ENCODE results near the gene TRIM63. TPM values are rescaled to one million over a fixed set of nuclear protein-coding genes. Genes with fewer than 3 reads are reported as not detected.

The TRIM63 gene
- total RNA-seq, 1 experiment from 2014 or later = not detected

GRCh38 chr1:26031611-26032220 lies 35.7 kb downstream of the TRIM63 start:
- Histone ChIP-seq H3K9ac (ENCODE audit: low read length) (no peak overlapping the region), H3K36me3 (ENCODE audit: insufficient read depth, low read length) (no peaks in the 10 kb centered on the region)

GRCh38 chr1:26031196-26031595 lies 36.2 kb downstream of the TRIM63 start:
- Histone ChIP-seq H3K36me3 (ENCODE audit: insufficient read depth, low read length) (no peaks in the 10 kb centered on the region), H3K9me3 (ENCODE audit: low read length) (no peaks in the 10 kb centered on the region), H2AFZ (ENCODE audit: low read length) (no peak overlapping the region), H3K4me1 (ENCODE audit: low read length) (peaks cover 12% of the 10 kb centered on the region), H3K4me3 (ENCODE audit: low read length) (no peak overlapping the region), H4K20me1 (ENCODE audit: insufficient read depth, low read depth, low read length) (no peaks in the 10 kb centered on the region), H3K79me2 (ENCODE audit: low read length) (no peaks in the 10 kb centered on the region), H3K9ac (ENCODE audit: low read length) (no peak overlapping the region), H3K27ac (ENCODE audit: low read length) (no peak overlapping the region), H3K27me3 (ENCODE audit: low read length) (no peaks in the 10 kb centered on the region), H3K9me2 (replicated peaks; ENCODE audit: insufficient read depth, low read length) (no peaks in the 10 kb centered on the region), H3K4me2 (ENCODE audit: low read depth, low read length, poor library complexity, severe bottlenecking) (no peak overlapping the region)
- DNase-seq = no peak

More at GRCh38 chr1:26031611-26032220, 35.7 kb downstream of the TRIM63 start:
- Histone ChIP-seq H3K27ac (ENCODE audit: low read length) (no peak overlapping the region), H3K4me2 (ENCODE audit: low read depth, low read length, poor library complexity, severe bottlenecking) (no peak overlapping the region), H3K4me3 (ENCODE audit: low read length) (no peak overlapping the region), H4K20me1 (ENCODE audit: insufficient read depth, low read depth, low read length) (no peaks in the 10 kb centered on the region), H3K27me3 (ENCODE audit: low read length) (no peaks in the 10 kb centered on the region), H3K9me3 (ENCODE audit: low read length) (no peaks in the 10 kb centered on the region), H3K79me2 (ENCODE audit: low read length) (no peaks in the 10 kb centered on the region), H2AFZ (ENCODE audit: low read length) (no peak overlapping the region), H3K4me1 (ENCODE audit: low read length) (peaks cover 13% of the 10 kb centered on the region), H3K9me2 (replicated peaks; ENCODE audit: insufficient read depth, low read length) (no peaks in the 10 kb centered on the region)
- no peak for DNase-seq

- Histone ChIP-seq H3K9ac (ENCODE audit: low read length) (no peak overlapping the region), H3K36me3 (ENCODE audit: insufficient read depth, low read length) (no peaks in the 10 kb centered on the region), H3K9me3 (ENCODE audit: low read length) (no peaks in the 10 kb centered on the region), H3K4me2 (ENCODE audit: low read depth, low read length, poor library complexity, severe bottlenecking) (no peak overlapping the region), H4K20me1 (ENCODE audit: insufficient read depth, low read depth, low read length) (no peaks in the 10 kb centered on the region), H3K27me3 (ENCODE audit: low read length) (no peaks in the 10 kb centered on the region), H3K27ac (ENCODE audit: low read length) (no peak overlapping the region), H2AFZ (ENCODE audit: low read length) (no peak overlapping the region), H3K79me2 (ENCODE audit: low read length) (no peaks in the 10 kb centered on the region), H3K9me2 (replicated peaks; ENCODE audit: insufficient read depth, low read length) (no peaks in the 10 kb centered on the region), H3K4me3 (ENCODE audit: low read length) (no peak overlapping the region), H3K4me1 (ENCODE audit: low read length) (peaks cover 2% of the 10 kb centered on the region; the same call in 1 of the 2 replicates)
- DNase-seq = no peak
Measured at GRCh38 chr1:26029864-26030481, 37.5 kb downstream of the TRIM63 start.

GRCh38 chr1:26029054-26029863 lies 38.2 kb downstream of the TRIM63 start:
- H3K9me2 ChIP-seq (replicated peaks; ENCODE audit: insufficient read depth, low read length) = no peaks in the 10 kb centered on the region
- no peak overlapping the region for H3K4me2 ChIP-seq (ENCODE audit: low read depth, low read length, poor library complexity, severe bottlenecking)
- H3K36me3 ChIP-seq (ENCODE audit: insufficient read depth, low read length) = no peaks in the 10 kb centered on the region
- no peak overlapping the region for H3K4me3 ChIP-seq (ENCODE audit: low read length)
- DNase-seq = no peak
- H3K79me2 ChIP-seq (ENCODE audit: low read length) = no peaks in the 10 kb centered on the region
- H3K4me1 ChIP-seq (ENCODE audit: low read length) = no peaks in the 10 kb centered on the region
- no peak overlapping the region for H3K27ac ChIP-seq (ENCODE audit: low read length)
- no peaks in the 10 kb centered on the region for H3K9me3 ChIP-seq (ENCODE audit: low read length)
- no peak overlapping the region for H3K9ac ChIP-seq (ENCODE audit: low read length)
- no peaks in the 10 kb centered on the region for H3K27me3 ChIP-seq (ENCODE audit: low read length)
- no peaks in the 10 kb centered on the region for H4K20me1 ChIP-seq (ENCODE audit: insufficient read depth, low read depth, low read length)
- no peak overlapping the region for H2AFZ ChIP-seq (ENCODE audit: low read length)

GRCh38 chr1:26028490-26028980 lies 38.9 kb downstream of the TRIM63 start:
- Histone ChIP-seq H3K9me2 (replicated peaks; ENCODE audit: insufficient read depth, low read length) (no peaks in the 10 kb centered on the region), H3K4me3 (ENCODE audit: low read length) (no peak overlapping the region), H3K4me2 (ENCODE audit: low read depth, low read length, poor library complexity, severe bottlenecking) (no peak overlapping the region), H3K27me3 (ENCODE audit: low read length) (no peaks in the 10 kb centered on the region), H2AFZ (ENCODE audit: low read length) (no peak overlapping the region), H3K4me1 (ENCODE audit: low read length) (no peaks in the 10 kb centered on the region), H3K9me3 (ENCODE audit: low read length) (no peaks in the 10 kb centered on the region), H3K9ac (ENCODE audit: low read length) (no peak overlapping the region), H4K20me1 (ENCODE audit: insufficient read depth, low read depth, low read length) (no peaks in the 10 kb centered on the region), H3K79me2 (ENCODE audit: low read length) (no peaks in the 10 kb centered on the region), H3K27ac (ENCODE audit: low read length) (no peak overlapping the region), H3K36me3 (ENCODE audit: insufficient read depth, low read length) (no peaks in the 10 kb centered on the region)
- DNase-seq = no peak

GRCh38 chr1:26027716-26028489 lies 39.5 kb downstream of the TRIM63 start:
- H4K20me1 ChIP-seq (ENCODE audit: insufficient read depth, low read depth, low read length) = no peaks in the 10 kb centered on the region
- H3K27ac ChIP-seq (ENCODE audit: low read length) = no peak overlapping the region
- no peak overlapping the region for H2AFZ ChIP-seq (ENCODE audit: low read length)
- H3K4me3 ChIP-seq (ENCODE audit: low read length) = no peak overlapping the region
- no peaks in the 10 kb centered on the region for H3K9me2 ChIP-seq (replicated peaks; ENCODE audit: insufficient read depth, low read length)
- DNase-seq = no peak
- H3K4me1 ChIP-seq (ENCODE audit: low read length) = no peaks in the 10 kb centered on the region
- H3K9ac ChIP-seq (ENCODE audit: low read length) = no peak overlapping the region
- no peaks in the 10 kb centered on the region for H3K27me3 ChIP-seq (ENCODE audit: low read length)
- no peak overlapping the region for H3K4me2 ChIP-seq (ENCODE audit: low read depth, low read length, poor library complexity, severe bottlenecking)
- no peaks in the 10 kb centered on the region for H3K9me3 ChIP-seq (ENCODE audit: low read length)
- no peaks in the 10 kb centered on the region for H3K79me2 ChIP-seq (ENCODE audit: low read length)
- no peaks in the 10 kb centered on the region for H3K36me3 ChIP-seq (ENCODE audit: insufficient read depth, low read length)

- Histone ChIP-seq H4K20me1 (ENCODE audit: insufficient read depth, low read depth, low read length) (no peaks in the 10 kb centered on the region), H3K9me3 (ENCODE audit: low read length) (no peaks in the 10 kb centered on the region), H3K9ac (ENCODE audit: low read length) (no peak overlapping the region), H3K4me3 (ENCODE audit: low read length) (no peak overlapping the region), H3K36me3 (ENCODE audit: insufficient read depth, low read length) (no peaks in the 10 kb centered on the region), H3K4me2 (ENCODE audit: low read depth, low read length, poor library complexity, severe bottlenecking) (no peak overlapping the region), H3K27ac (ENCODE audit: low read length) (no peak overlapping the region), H3K9me2 (replicated peaks; ENCODE audit: insufficient read depth, low read length) (no peaks in the 10 kb centered on the region), H3K27me3 (ENCODE audit: low read length) (no peaks in the 10 kb centered on the region), H3K79me2 (ENCODE audit: low read length) (no peaks in the 10 kb centered on the region), H2AFZ (ENCODE audit: low read length) (no peak overlapping the region), H3K4me1 (ENCODE audit: low read length) (no peaks in the 10 kb centered on the region)
- no peak for DNase-seq
Measured at GRCh38 chr1:26025517-26025916, 41.9 kb downstream of the TRIM63 start.

GRCh38 chr1:26025060-26025459 lies 42.4 kb downstream of the TRIM63 start:
- H3K4me1 ChIP-seq (ENCODE audit: low read length) = no peaks in the 10 kb centered on the region
- H3K4me3 ChIP-seq (ENCODE audit: low read length) = no peak overlapping the region
- no peak overlapping the region for H2AFZ ChIP-seq (ENCODE audit: low read length)
- no peak overlapping the region for H3K27ac ChIP-seq (ENCODE audit: low read length)
- H3K9ac ChIP-seq (ENCODE audit: low read length) = no peak overlapping the region
- DNase-seq = no peak
- H3K9me2 ChIP-seq (replicated peaks; ENCODE audit: insufficient read depth, low read length) = no peaks in the 10 kb centered on the region
- H4K20me1 ChIP-seq (ENCODE audit: insufficient read depth, low read depth, low read length) = no peaks in the 10 kb centered on the region
- H3K4me2 ChIP-seq (ENCODE audit: low read depth, low read length, poor library complexity, severe bottlenecking) = no peak overlapping the region
- no peaks in the 10 kb centered on the region for H3K79me2 ChIP-seq (ENCODE audit: low read length)
- H3K36me3 ChIP-seq (ENCODE audit: insufficient read depth, low read length) = no peaks in the 10 kb centered on the region
- no peaks in the 10 kb centered on the region for H3K9me3 ChIP-seq (ENCODE audit: low read length)
- no peaks in the 10 kb centered on the region for H3K27me3 ChIP-seq (ENCODE audit: low read length)
